WTC11 (cell line): ENCODE results near the gene BEGAIN. TPM values are rescaled to one million over a fixed set of nuclear protein-coding genes. Genes with fewer than 3 reads are reported as not detected.

Experiments used
- ATAC-seq: fragments of 200-7000 bp; cut with Tn5 transposase; 2 replicates; pipeline ENCODE4 v1.10.0; 2021; ENCODE audit warnings: mild to moderate bottlenecking, moderate library complexity
- CTCF ChIA-PET: fragments of 300-600 bp; sonication (Branson Sonifier 250); formaldehyde crosslinking; loops from one replicate; lab custom pipeline; 2021; ENCODE audit warnings: antibody characterized with exemption; lab: Charles Lee
- POLR2A ChIA-PET: fragments of 350-600 bp; sonication (Branson Sonifier 250); formaldehyde crosslinking; loops from one replicate; lab custom pipeline; 2021; ENCODE audit warnings: antibody characterized with exemption; lab: Charles Lee
- DNase-seq: peaks from one replicate; pipeline ENCODE4 v3.0.0; 2021; ENCODE audit warnings: low spot score
- H3K27ac Mint-ChIP-seq: 2 replicates; pipeline ENCODE4 v1.8.0; 2021; ENCODE audit warnings: mixed read lengths
- H3K27me3 Mint-ChIP-seq: 2 replicates; pipeline ENCODE4 v1.8.0; 2021; ENCODE audit warnings: low read depth, mild to moderate bottlenecking, moderate library complexity, mixed read lengths
- H3K36me3 Mint-ChIP-seq: 2 replicates; pipeline ENCODE4 v1.8.0; 2021; ENCODE audit warnings: mixed read lengths
- H3K4me1 Mint-ChIP-seq: 2 replicates; pipeline ENCODE4 v1.8.0; 2022; ENCODE audit warnings: mixed read lengths
- H3K4me3 Mint-ChIP-seq: 2 replicates; pipeline ENCODE4 v1.8.0; 2021; ENCODE audit warnings: mild to moderate bottlenecking, moderate library complexity, mixed read lengths
- H3K9me3 Mint-ChIP-seq: 2 replicates; pipeline ENCODE4 v1.8.0; 2021; ENCODE audit warnings: mixed read lengths
- CDX4 ChIP-seq: fragments of 250-450 bp; sonication (Bioruptor Pico); IDR thresholded peaks from 2 replicates; pipeline ENCODE4 v1.9.0; 2021; ENCODE audit warnings: moderate library complexity, mild to moderate bottlenecking, inconsistent platforms, borderline replicate concordance
- ELF4 ChIP-seq: sonication (generic); formaldehyde crosslinking; IDR thresholded peaks from 2 replicates; pipeline ENCODE4 v1.8.1; 2022; ENCODE audit warnings: low read depth, mild to moderate bottlenecking, moderate library complexity, missing genetic modification reagents
- FOXP4 ChIP-seq: sonication (generic); formaldehyde crosslinking; IDR thresholded peaks from 2 replicates; pipeline ENCODE4 v1.8.0; 2022; ENCODE audit warnings: mild to moderate bottlenecking, missing genetic modification reagents
- GRHL2 ChIP-seq: fragments of 250-450 bp; sonication (Bioruptor Pico); IDR thresholded peaks from 2 replicates; pipeline ENCODE4 v1.8.0; 2022; ENCODE audit warnings: mild to moderate bottlenecking, moderate library complexity; ENCODE audit not compliant: insufficient replicate concordance, severe bottlenecking
- GTF2I ChIP-seq: fragments of 250-450 bp; sonication (Bioruptor Pico); conservative IDR thresholded peaks from 2 replicates; pipeline ENCODE4 v1.4.0; 2021; ENCODE audit warnings: mild to moderate bottlenecking
- HMGXB4 ChIP-seq: sonication (generic); formaldehyde crosslinking; IDR thresholded peaks from 2 replicates; pipeline ENCODE4 v1.8.1; 2023; ENCODE audit warnings: mild to moderate bottlenecking, moderate library complexity, missing genetic modification reagents
- IRF2 ChIP-seq: sonication (generic); formaldehyde crosslinking; IDR thresholded peaks from 2 replicates; pipeline ENCODE4 v1.8.0; 2022; ENCODE audit warnings: low read depth, missing genetic modification reagents, borderline replicate concordance
- KAT7 ChIP-seq: sonication (generic); formaldehyde crosslinking; IDR thresholded peaks from 2 replicates; pipeline ENCODE4 v1.8.1; 2023; ENCODE audit warnings: missing genetic modification reagents, mild to moderate bottlenecking, borderline replicate concordance
- MYBL2 ChIP-seq: sonication (generic); formaldehyde crosslinking; IDR thresholded peaks from 2 replicates; pipeline ENCODE4 v1.8.1; 2023; ENCODE audit warnings: mild to moderate bottlenecking, moderate library complexity, missing genetic modification reagents
- NFYB ChIP-seq: sonication (generic); formaldehyde crosslinking; conservative IDR thresholded peaks from 2 replicates; pipeline ENCODE4 v1.8.0; 2022; ENCODE audit warnings: low read depth, missing genetic modification reagents
- NR2C2 ChIP-seq: sonication (generic); formaldehyde crosslinking; IDR thresholded peaks from 2 replicates; pipeline ENCODE4 v1.8.0; 2022; ENCODE audit warnings: mild to moderate bottlenecking, missing genetic modification reagents
- RELA ChIP-seq: sonication (generic); formaldehyde crosslinking; IDR thresholded peaks from 2 replicates; pipeline ENCODE4 v1.8.1; 2022; ENCODE audit warnings: missing genetic modification reagents, mild to moderate bottlenecking, borderline replicate concordance
- TEAD1 ChIP-seq: sonication (generic); formaldehyde crosslinking; IDR thresholded peaks from 2 replicates; pipeline ENCODE4 v1.8.0; 2022; ENCODE audit warnings: mild to moderate bottlenecking, missing genetic modification reagents
- ZNF232 ChIP-seq: sonication (generic); formaldehyde crosslinking; IDR thresholded peaks from 2 replicates; pipeline ENCODE4 v1.8.0; 2022; ENCODE audit warnings: mild to moderate bottlenecking, missing genetic modification reagents
- ZNF263 ChIP-seq: sonication (generic); formaldehyde crosslinking; IDR thresholded peaks from 2 replicates; pipeline ENCODE4 v1.8.1; 2022; ENCODE audit warnings: low read depth, mild to moderate bottlenecking, moderate library complexity, missing genetic modification reagents
- ZNF317 ChIP-seq: sonication (generic); formaldehyde crosslinking; IDR thresholded peaks from 2 replicates; pipeline ENCODE4 v1.8.1; 2023; ENCODE audit warnings: low read depth, mild to moderate bottlenecking, moderate library complexity, missing genetic modification reagents, borderline replicate concordance
- ZNF512 ChIP-seq: sonication (generic); formaldehyde crosslinking; IDR thresholded peaks from 2 replicates; pipeline ENCODE4 v1.8.1; 2022; ENCODE audit warnings: missing genetic modification reagents, borderline replicate concordance
- total RNA-seq: library from RNA; stranded (reverse); gene quantifications from 3 replicates; pipeline ENCODE4 v1.2.3, GENCODE V29; 2021

Gene BEGAIN
- total RNA-seq, 1 experiment from 2014 or later, result 1.3 TPM

GRCh38 chr14:100529561-100530031 is 57.6 kb downstream of the BEGAIN start (continued):
- TF ChIP-seq FOXP4 (CRISPR knock-in tag) (no peak), ELF4 (no peak), ZNF232 (CRISPR knock-in tag) (no peak), GTF2I (CRISPR knock-in tag) (no peak)

- ChIA-PET POLR2A (no interaction called here), CTCF (interaction anchor here (1.3 to 2.0 kb wide), 4 partner anchors 11 to 129 kb away, joined by 3 to 11 read pairs (median 4); no protein-coding TSS in a partner anchor)
- Mint-ChIP-seq H3K27me3 (no peaks in the 10 kb centered on the region), H3K9me3 (no peaks in the 10 kb centered on the region), H3K4me1 (no peaks in the 10 kb centered on the region), H3K27ac (no peak overlapping the region), H3K4me3 (no peak overlapping the region), H3K36me3 (no peaks in the 10 kb centered on the region)
- TF ChIP-seq ZNF263 (CRISPR knock-in tag), result no peak
- TF ChIP-seq ZNF512, result no peak
- no peak for TF ChIP-seq HMGXB4
- no peak for TF ChIP-seq RELA (CRISPR knock-in tag)
- no peak for TF ChIP-seq ZNF317
- no peak for TF ChIP-seq MYBL2 (CRISPR knock-in tag)
- DNase-seq, result peak; percentile 5
- no peak for ATAC-seq
Measured at GRCh38 chr14:100528962-100529560, 58.2 kb downstream of the BEGAIN start.

- ChIA-PET POLR2A (no interaction called here), CTCF (interaction anchor here (2.7 to 7.1 kb wide), 3 partner anchors 33 to 127 kb away, joined by 17 to 153 read pairs (median 65); no protein-coding TSS in a partner anchor)
- no peaks in the 10 kb centered on the region for H3K27me3 Mint-ChIP-seq
- TF ChIP-seq TEAD1 (CRISPR knock-in tag) (no peak), HMGXB4 (no peak), NFYB (CRISPR knock-in tag) (no peak), IRF2 (no peak), CDX4 (CRISPR knock-in tag) (no peak), GRHL2 (CRISPR knock-in tag) (no peak), ZNF263 (CRISPR knock-in tag) (no peak), KAT7 (CRISPR knock-in tag) (no peak), NR2C2 (CRISPR knock-in tag) (no peak)
- no peak overlapping the region for H3K27ac Mint-ChIP-seq
- peaks cover 2% of the 10 kb centered on the region; the same call in 1 of the 2 replicates for H3K4me1 Mint-ChIP-seq
- no peaks in the 10 kb centered on the region for H3K36me3 Mint-ChIP-seq
- peak; percentile 10 for DNase-seq
- H3K4me3 Mint-ChIP-seq, result no peak overlapping the region
- ATAC-seq, result no peak
- no peaks in the 10 kb centered on the region for H3K9me3 Mint-ChIP-seq
Measured at GRCh38 chr14:100526632-100527031, 60.6 kb downstream of the BEGAIN start.
